ENCODE results near the gene AR.

AR gene

DNA sequence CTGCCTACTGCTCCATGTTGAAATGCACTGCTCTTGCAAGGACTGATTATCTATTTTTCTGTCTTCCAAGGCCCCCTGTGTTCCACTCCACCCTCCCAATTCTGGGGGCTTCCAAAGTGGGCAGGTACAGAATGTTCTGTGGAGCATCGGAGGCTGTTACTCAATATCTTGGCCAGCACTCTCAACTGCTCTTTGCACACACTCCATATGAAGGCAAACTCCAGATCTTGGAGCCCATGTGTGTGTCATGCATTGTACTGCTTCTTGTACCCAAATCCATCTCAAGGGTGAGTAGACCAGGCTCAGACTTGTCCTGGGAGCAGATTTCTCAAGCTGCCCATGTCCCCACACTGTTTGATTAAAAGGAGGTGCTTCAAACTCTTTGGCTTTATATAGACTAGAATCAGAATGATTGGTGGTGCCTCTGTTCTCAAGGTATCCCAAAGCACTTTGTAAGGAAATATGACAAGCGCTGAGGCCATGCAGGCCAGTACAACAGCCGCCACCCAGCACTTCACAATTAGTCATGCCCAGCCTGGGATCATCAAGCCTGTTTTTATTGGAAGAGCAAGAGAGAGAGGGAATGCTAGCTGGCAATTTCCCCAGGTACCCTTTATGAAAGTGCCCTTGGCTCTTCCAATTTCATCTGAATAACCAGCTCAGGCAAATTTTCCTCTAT, 44.3 kb downstream of the AR start:
- DNase-seq (ENCODE audit: insufficient read length, low spot score) (no peak), FAIRE-seq (no peak)
- TF ChIP-seq POU2F2 (IDR thresholded peaks at IDR 0.05; ENCODE audit: low read depth, low read length) (no peak), POLR2AphosphoS5 (IDR thresholded peaks at IDR 0.05; ENCODE audit: low read depth, low read length) (no peak), TAF1 (IDR thresholded peaks at IDR 0.05; ENCODE audit: low read depth, low read length) (no peak), POLR2A (IDR thresholded peaks at IDR 0.05; ENCODE audit: low read depth, low read length) (no peak), PAX5 (IDR thresholded peaks at IDR 0.05; ENCODE audit: insufficient read depth, low read length, severe bottlenecking) (no peak), SPI1 (IDR thresholded peaks at IDR 0.05; ENCODE audit: low read depth, low read length) (no peak)

DNA sequence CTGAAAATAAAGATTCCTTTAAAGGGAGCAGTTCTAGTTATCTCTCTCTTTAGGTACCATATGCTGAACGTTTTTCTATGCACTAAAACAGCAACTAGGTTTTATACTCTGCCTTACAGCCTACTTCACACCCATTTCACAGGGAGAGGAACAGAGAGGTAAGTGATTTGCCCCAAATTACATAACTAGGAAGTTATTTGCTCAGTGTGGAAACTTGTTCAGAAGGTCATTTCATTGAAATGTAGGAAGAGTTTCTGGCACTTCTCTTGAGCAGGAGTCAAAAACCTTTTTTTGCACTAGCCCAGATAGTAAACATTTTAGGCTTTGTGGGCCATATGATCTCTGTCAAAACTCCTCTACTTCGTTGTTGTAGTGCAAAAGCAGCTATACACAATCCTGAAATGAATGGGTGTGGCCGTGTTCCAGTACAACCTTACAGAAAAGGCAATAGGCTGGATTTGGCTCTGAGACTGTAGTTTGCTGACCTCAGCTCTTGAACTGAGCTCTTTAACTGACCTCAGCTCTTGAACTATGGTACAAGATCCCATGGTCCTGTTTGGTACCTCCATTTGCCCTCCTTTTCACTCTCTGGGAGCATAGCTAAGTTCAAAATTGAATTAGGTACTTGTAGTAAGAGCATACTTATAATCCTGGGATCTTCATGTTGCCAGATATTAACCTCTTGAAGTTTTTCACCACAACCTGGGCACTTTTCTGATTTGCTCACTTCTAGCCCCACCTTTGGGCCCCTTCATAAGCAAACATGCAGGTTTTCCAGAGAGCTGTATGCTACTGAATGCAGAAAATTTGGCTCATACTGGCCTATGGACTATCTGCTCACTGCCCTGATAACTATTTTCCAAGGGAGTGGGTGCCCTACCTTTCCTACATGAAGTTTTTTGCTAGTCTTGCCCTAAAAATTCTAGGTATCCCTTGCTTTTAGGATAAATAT, 53.3 kb downstream of the AR start:
- DNase-seq (ENCODE audit: insufficient read length, low spot score) (no peak), FAIRE-seq (no peak)
- TF ChIP-seq PAX5 (IDR thresholded peaks at IDR 0.05; ENCODE audit: insufficient read depth, low read length, severe bottlenecking) = no peak

DNA sequence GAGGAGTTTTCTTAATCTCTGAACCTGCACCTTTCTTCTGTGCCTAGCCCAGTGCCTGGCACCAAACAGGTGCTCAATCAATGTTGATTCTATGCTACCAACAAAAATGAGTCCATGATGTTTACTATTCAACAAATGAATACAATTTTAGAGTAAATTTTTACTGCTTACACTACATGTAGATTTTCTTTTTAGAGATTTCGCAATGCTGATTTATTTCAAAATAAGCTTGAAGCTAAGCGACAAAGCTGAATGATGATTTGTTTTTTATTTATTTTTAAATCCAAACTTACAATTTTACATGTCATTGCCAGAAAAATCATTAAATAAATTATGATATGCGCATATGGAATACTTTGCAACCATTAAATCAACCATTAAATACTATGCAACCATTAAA, 55.7 kb downstream of the AR start:
- no peak for DNase-seq (ENCODE audit: insufficient read length, low spot score)
- no peak for FAIRE-seq
- TF ChIP-seq POLR2A (IDR thresholded peaks at IDR 0.05; ENCODE audit: low read depth, low read length) (no peak), POLR2AphosphoS5 (IDR thresholded peaks at IDR 0.05; ENCODE audit: low read depth, low read length) (no peak), PAX5 (IDR thresholded peaks at IDR 0.05; ENCODE audit: insufficient read depth, low read length, severe bottlenecking) (no peak), POU2F2 (IDR thresholded peaks at IDR 0.05; ENCODE audit: low read depth, low read length) (no peak), SPI1 (IDR thresholded peaks at IDR 0.05; ENCODE audit: low read depth, low read length) (no peak), TAF1 (IDR thresholded peaks at IDR 0.05; ENCODE audit: low read depth, low read length) (no peak)

DNA sequence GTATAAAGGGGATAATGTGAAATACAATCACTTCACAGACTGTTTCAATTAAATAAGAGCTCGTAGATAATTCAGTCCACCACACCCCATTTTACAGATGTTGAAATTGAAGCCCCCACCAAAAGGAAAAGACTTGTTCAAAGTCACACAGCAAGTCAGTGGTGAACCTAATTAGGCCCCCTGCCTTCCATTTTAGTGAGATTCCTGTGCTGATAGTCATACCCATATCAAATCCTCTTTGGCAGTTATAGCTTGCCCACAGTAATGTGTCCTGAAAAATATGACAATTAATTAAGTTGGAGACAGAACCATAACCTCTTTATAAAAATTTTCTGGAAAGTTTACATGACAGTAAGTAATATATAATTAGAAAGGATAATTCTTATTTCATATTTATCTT, 58.0 kb downstream of the AR start:
- DNase-seq (ENCODE audit: insufficient read length, low spot score) (no peak), FAIRE-seq (no peak)
- TF ChIP-seq TAF1 (IDR thresholded peaks at IDR 0.05; ENCODE audit: low read depth, low read length) (no peak), SPI1 (IDR thresholded peaks at IDR 0.05; ENCODE audit: low read depth, low read length) (no peak), POLR2AphosphoS5 (IDR thresholded peaks at IDR 0.05; ENCODE audit: low read depth, low read length) (no peak), POLR2A (IDR thresholded peaks at IDR 0.05; ENCODE audit: low read depth, low read length) (no peak), POU2F2 (IDR thresholded peaks at IDR 0.05; ENCODE audit: low read depth, low read length) (no peak), PAX5 (IDR thresholded peaks at IDR 0.05; ENCODE audit: insufficient read depth, low read length, severe bottlenecking) (no peak)

DNA sequence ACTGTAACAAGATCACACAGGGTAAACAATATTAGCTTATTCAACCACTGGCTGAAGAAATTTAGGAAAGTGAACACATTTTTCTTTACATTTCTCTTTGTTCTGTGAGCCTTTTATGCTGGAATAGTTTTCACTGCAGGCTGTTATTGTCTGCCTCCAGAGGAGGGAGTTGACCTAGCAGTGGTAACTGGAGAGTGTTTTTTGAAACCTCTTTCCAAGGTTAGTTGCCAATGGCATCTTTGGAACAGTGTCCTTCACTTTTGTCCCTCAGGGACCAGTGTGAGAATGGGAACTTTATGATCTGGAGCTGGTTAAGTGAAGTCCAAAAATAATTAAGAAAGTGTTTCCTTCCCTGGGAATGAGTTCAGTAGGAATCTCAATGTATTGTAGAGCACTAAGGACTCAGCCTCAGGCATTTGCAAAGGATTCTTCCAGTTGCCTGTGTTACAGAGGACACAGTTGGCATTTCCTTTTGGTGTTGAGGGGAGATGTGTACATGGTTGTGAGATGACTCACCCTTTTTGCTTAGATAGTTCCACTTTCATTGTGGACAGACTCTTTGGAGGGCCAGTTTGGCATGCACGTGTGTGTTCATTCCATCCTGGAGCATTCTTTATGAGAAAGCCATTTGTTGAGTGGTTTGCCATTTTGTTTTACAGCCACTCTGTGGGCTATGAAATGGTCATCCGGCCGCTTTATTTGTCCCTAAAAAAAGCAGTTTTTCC, 61.3 kb downstream of the AR start:
- TF ChIP-seq POLR2AphosphoS5 (IDR thresholded peaks at IDR 0.05; ENCODE audit: low read depth, low read length) = no peak
- no peak for TF ChIP-seq POU2F2 (IDR thresholded peaks at IDR 0.05; ENCODE audit: low read depth, low read length)
- TF ChIP-seq SPI1 (IDR thresholded peaks at IDR 0.05; ENCODE audit: low read depth, low read length) = no peak
- TF ChIP-seq PAX5 (IDR thresholded peaks at IDR 0.05; ENCODE audit: insufficient read depth, low read length, severe bottlenecking) = no peak
- no peak for FAIRE-seq
- DNase-seq (ENCODE audit: insufficient read length, low spot score) = no peak

DNA sequence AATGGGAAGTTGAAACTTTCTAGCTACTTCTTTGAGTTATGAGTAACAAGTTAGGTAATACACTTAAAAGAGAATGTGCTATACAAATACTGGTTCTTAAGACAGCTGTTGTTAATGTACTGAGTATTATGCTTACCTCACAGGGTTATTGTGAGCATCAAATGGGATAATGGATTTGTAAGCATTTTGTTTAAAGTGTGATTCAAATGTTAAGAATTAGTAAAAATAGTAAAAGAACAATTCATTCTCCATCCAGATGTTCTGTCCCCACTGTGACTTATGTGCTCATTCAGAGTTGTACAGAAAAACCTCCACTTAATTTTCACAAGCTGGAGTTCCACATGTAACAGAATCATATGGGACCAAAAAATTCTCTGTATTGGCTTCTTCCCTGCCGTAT, 63.6 kb downstream of the AR start:
- no peak for FAIRE-seq
- no peak for DNase-seq (ENCODE audit: insufficient read length, low spot score)
- TF ChIP-seq POU2F2 (IDR thresholded peaks at IDR 0.05; ENCODE audit: low read depth, low read length) (no peak), POLR2A (IDR thresholded peaks at IDR 0.05; ENCODE audit: low read depth, low read length) (no peak), POLR2AphosphoS5 (IDR thresholded peaks at IDR 0.05; ENCODE audit: low read depth, low read length) (no peak), PAX5 (IDR thresholded peaks at IDR 0.05; ENCODE audit: insufficient read depth, low read length, severe bottlenecking) (no peak), SPI1 (IDR thresholded peaks at IDR 0.05; ENCODE audit: low read depth, low read length) (no peak), TAF1 (IDR thresholded peaks at IDR 0.05; ENCODE audit: low read depth, low read length) (no peak)

DNA sequence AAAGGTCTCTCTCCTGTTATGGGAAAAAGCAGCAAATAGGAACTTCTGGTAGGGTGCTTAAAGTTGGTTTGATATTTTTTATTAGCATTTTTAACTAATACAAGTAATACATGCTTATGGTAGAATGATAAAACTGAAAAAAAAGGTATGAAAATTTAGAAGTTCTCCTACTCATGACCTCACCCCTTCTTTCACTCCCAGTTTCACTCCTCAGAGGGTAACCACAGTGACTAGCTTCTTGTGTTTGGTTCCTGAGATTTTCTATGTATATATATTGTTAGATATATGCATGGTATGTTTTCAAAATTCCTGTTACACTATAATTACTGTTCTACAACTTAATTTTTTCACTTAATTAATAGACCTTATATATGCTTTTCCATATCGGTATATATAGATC, 66.5 kb downstream of the AR start:
- TF ChIP-seq TAF1 (IDR thresholded peaks at IDR 0.05; ENCODE audit: low read depth, low read length) = no peak
- no peak for TF ChIP-seq PAX5 (IDR thresholded peaks at IDR 0.05; ENCODE audit: insufficient read depth, low read length, severe bottlenecking)
- TF ChIP-seq POLR2A (IDR thresholded peaks at IDR 0.05; ENCODE audit: low read depth, low read length) = no peak
- no peak for TF ChIP-seq SPI1 (IDR thresholded peaks at IDR 0.05; ENCODE audit: low read depth, low read length)
- TF ChIP-seq POLR2AphosphoS5 (IDR thresholded peaks at IDR 0.05; ENCODE audit: low read depth, low read length) = no peak
- no peak for TF ChIP-seq POU2F2 (IDR thresholded peaks at IDR 0.05; ENCODE audit: low read depth, low read length)
- FAIRE-seq (no peak), DNase-seq (ENCODE audit: insufficient read length, low spot score) (no peak)

DNA sequence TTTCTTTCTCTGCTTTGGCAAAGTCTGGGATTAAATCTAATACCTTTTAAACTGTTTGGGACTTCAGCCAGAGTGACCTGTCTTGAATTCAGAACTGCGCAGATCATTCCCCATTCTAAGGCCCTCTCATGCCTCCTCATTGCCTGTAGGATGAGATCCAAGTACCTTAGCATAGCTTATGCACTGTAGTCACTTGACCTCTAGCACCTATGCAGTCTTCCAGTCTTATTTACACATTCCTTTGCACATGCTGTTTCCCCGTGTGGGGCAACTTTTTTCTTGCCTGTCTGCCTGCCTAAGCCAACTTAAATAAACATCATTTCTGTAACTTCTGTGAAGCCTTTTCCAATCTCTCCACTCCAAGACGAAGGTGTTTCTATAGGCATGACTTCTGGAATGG, 68.4 kb downstream of the AR start:
- DNase-seq (ENCODE audit: insufficient read length, low spot score) = no peak
- FAIRE-seq = no peak
- no peak for TF ChIP-seq POLR2AphosphoS5 (IDR thresholded peaks at IDR 0.05; ENCODE audit: low read depth, low read length)
- TF ChIP-seq SPI1 (IDR thresholded peaks at IDR 0.05; ENCODE audit: low read depth, low read length) = no peak
- no peak for TF ChIP-seq POU2F2 (IDR thresholded peaks at IDR 0.05; ENCODE audit: low read depth, low read length)
- TF ChIP-seq PAX5 (IDR thresholded peaks at IDR 0.05; ENCODE audit: insufficient read depth, low read length, severe bottlenecking) = no peak
- no peak for TF ChIP-seq TAF1 (IDR thresholded peaks at IDR 0.05; ENCODE audit: low read depth, low read length)
- TF ChIP-seq POLR2A (IDR thresholded peaks at IDR 0.05; ENCODE audit: low read depth, low read length) = no peak

DNA sequence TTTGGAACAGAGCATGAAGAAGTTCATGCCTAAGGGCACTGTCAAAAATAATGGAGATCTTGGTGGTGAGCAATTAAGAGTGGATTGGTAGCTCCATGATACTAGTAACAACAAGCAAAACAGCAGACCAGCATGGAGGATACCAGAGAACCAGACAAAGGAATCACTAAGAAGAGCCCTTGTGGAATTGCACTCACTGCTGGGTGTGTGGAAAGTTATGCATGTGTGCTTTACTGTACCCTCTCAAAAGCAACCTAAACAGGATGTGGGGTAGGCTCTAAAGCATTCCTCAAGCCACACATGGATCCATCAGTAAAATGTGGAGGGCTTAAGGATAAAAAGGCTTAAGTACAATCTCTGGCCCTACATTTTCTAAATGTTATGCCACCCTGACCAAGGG, 69.5 kb downstream of the AR start:
- no peak for DNase-seq (ENCODE audit: insufficient read length, low spot score)

More for the DNA sequence above, 69.5 kb downstream of the AR start:
- FAIRE-seq = no peak
- TF ChIP-seq POU2F2 (IDR thresholded peaks at IDR 0.05; ENCODE audit: low read depth, low read length) = no peak
- no peak for TF ChIP-seq POLR2AphosphoS5 (IDR thresholded peaks at IDR 0.05; ENCODE audit: low read depth, low read length)
- TF ChIP-seq TAF1 (IDR thresholded peaks at IDR 0.05; ENCODE audit: low read depth, low read length) = no peak
- no peak for TF ChIP-seq SPI1 (IDR thresholded peaks at IDR 0.05; ENCODE audit: low read depth, low read length)
- TF ChIP-seq POLR2A (IDR thresholded peaks at IDR 0.05; ENCODE audit: low read depth, low read length) = no peak
- no peak for TF ChIP-seq PAX5 (IDR thresholded peaks at IDR 0.05; ENCODE audit: insufficient read depth, low read length, severe bottlenecking)
